CMK (cell line): ENCODE results near the gene RERE.

ENCODE experiments used
- DNase-seq: peaks from one replicate; pipeline ENCODE4 v3.0.0-alpha.2; 2010; ENCODE audit warnings: low read depth

RERE gene

GRCh38 chr1:8817412-8818324 is at the start of gene RERE:
Gene RERE, minus strand, starts transcription at chr1:8817640.
- DNase-seq, result peak; percentile 94

GRCh38 chr1:8866792-8867415 is 49.5 kb upstream of the RERE start:
- DNase-seq, result no peak

GRCh38 chr1:8866173-8866791 is 48.8 kb upstream of the RERE start:
- no peak for DNase-seq

- no peak for DNase-seq
These were observed 47.4 kb upstream of the RERE start for GRCh38 chr1:8864713-8865344.

- DNase-seq, result no peak
These were observed 46.4 kb upstream of the RERE start for GRCh38 chr1:8863794-8864233.

- no peak for DNase-seq
These were observed 45.7 kb upstream of the RERE start for GRCh38 chr1:8863138-8863537.

GRCh38 chr1:8862528-8862927 is 45.1 kb upstream of the RERE start:
- no peak for DNase-seq

GRCh38 chr1:8860738-8861516 is 43.5 kb upstream of the RERE start:
- no peak for DNase-seq

- no peak for DNase-seq
These were observed 41.7 kb upstream of the RERE start for GRCh38 chr1:8858888-8859706.

- peak; percentile 80 for DNase-seq
These were observed 40.8 kb upstream of the RERE start for GRCh38 chr1:8858112-8858668.

GRCh38 chr1:8856689-8857412 is 39.4 kb upstream of the RERE start:
- no peak for DNase-seq

- DNase-seq, result no peak
These were observed 36.8 kb upstream of the RERE start for GRCh38 chr1:8854240-8854639.

GRCh38 chr1:8851060-8851459 is 33.6 kb upstream of the RERE start:
- DNase-seq, result no peak

GRCh38 chr1:8848663-8849386 is 31.4 kb upstream of the RERE start:
- peak; percentile 82 for DNase-seq

- no peak for DNase-seq
These were observed 30.6 kb upstream of the RERE start for GRCh38 chr1:8847990-8848389.

GRCh38 chr1:8846263-8846662 is 28.8 kb upstream of the RERE start:
- no peak for DNase-seq

GRCh38 chr1:8845104-8846097 is 28.0 kb upstream of the RERE start:
- no peak for DNase-seq

GRCh38 chr1:8844501-8845006 is 27.1 kb upstream of the RERE start:
- no peak for DNase-seq
